ENCODE measurements around the gene CCNY. TPM values are rescaled to one million over a fixed set of nuclear protein-coding genes. Genes with fewer than 3 reads are reported as not detected.

CCNY gene
- polyA plus RNA-seq, 2 donors, result 15.1 TPM

GRCh38 chr10:35428521-35428920 lies 92.2 kb downstream of the CCNY start:
- H3K27me3 ChIP-seq (ENCODE audit: control insufficient read depth in 1 of 2, insufficient read depth in 2 of 2, low read length in 2 of 2), result no peaks in the 10 kb centered on the region
- H3K4me1 ChIP-seq (ENCODE audit: control insufficient read depth in 2 of 2, insufficient read depth in 2 of 2, low read length in 1 of 2), result peaks cover 2 to 8% of the 10 kb centered on the region in 2 donors
- no peak overlapping the region for H3K4me3 ChIP-seq (ENCODE audit: low read depth in 1 of 2, low read length in 2 of 2)
- H3K36me3 ChIP-seq (ENCODE audit: control insufficient read depth in 2 of 2, insufficient read depth in 2 of 2, low read length in 1 of 2), result peaks cover 0 to 3% of the 10 kb centered on the region in 2 donors
- H3K27ac ChIP-seq (ENCODE audit: low read depth in 2 of 2, low read length in 1 of 2), result no peak overlapping the region
- WGBS, 2 donors, result 80 to 89% methylated on average over 1 of the region's 1 CpG
- H3K9me3 ChIP-seq (ENCODE audit: control insufficient read depth in 2 of 2, insufficient read depth in 1 of 2, low read depth in 1 of 2, low read length in 1 of 2), result no peaks in the 10 kb centered on the region

GRCh38 chr10:35432781-35433338 lies 96.6 kb downstream of the CCNY start:
- no peak overlapping the region for H3K27ac ChIP-seq (ENCODE audit: low read depth in 2 of 2, low read length in 1 of 2)
- H3K9me3 ChIP-seq (ENCODE audit: control insufficient read depth in 2 of 2, insufficient read depth in 1 of 2, low read depth in 1 of 2, low read length in 1 of 2), result no peaks in the 10 kb centered on the region
- H3K4me1 ChIP-seq (ENCODE audit: control insufficient read depth in 2 of 2, insufficient read depth in 2 of 2, low read length in 1 of 2), result peaks cover 0 to 2% of the 10 kb centered on the region in 2 donors
- H3K4me3 ChIP-seq (ENCODE audit: low read depth in 1 of 2, low read length in 2 of 2), result no peak overlapping the region
- peaks cover 0 to 2% of the 10 kb centered on the region in 2 donors for H3K36me3 ChIP-seq (ENCODE audit: control insufficient read depth in 2 of 2, insufficient read depth in 2 of 2, low read length in 1 of 2)
- H3K27me3 ChIP-seq (ENCODE audit: control insufficient read depth in 1 of 2, insufficient read depth in 2 of 2, low read length in 2 of 2), result no peaks in the 10 kb centered on the region
- WGBS, 2 donors, result 50 to 74% methylated on average over 3 of the region's 3 CpGs

- Histone ChIP-seq H3K4me3 (ENCODE audit: low read depth in 1 of 2, low read length in 2 of 2) (no peak overlapping the region), H3K4me1 (ENCODE audit: control insufficient read depth in 2 of 2, insufficient read depth in 2 of 2, low read length in 1 of 2) (no peaks in the 10 kb centered on the region), H3K36me3 (ENCODE audit: control insufficient read depth in 2 of 2, insufficient read depth in 2 of 2, low read length in 1 of 2) (peaks cover 0 to 2% of the 10 kb centered on the region in 2 donors), H3K27ac (ENCODE audit: low read depth in 2 of 2, low read length in 1 of 2) (no peak overlapping the region), H3K27me3 (ENCODE audit: control insufficient read depth in 1 of 2, insufficient read depth in 2 of 2, low read length in 2 of 2) (no peaks in the 10 kb centered on the region), H3K9me3 (ENCODE audit: control insufficient read depth in 2 of 2, insufficient read depth in 1 of 2, low read depth in 1 of 2, low read length in 1 of 2) (no peaks in the 10 kb centered on the region)
- 65 to 80% methylated on average over 7 of the region's 7 CpGs for WGBS, 2 donors
Measured at GRCh38 chr10:35433851-35434426, 97.6 kb downstream of the CCNY start.

- 94 to 97% methylated on average over 1 of the region's 1 CpG for WGBS, 2 donors
- Histone ChIP-seq H3K27me3 (ENCODE audit: control insufficient read depth in 1 of 2, insufficient read depth in 2 of 2, low read length in 2 of 2) (no peaks in the 10 kb centered on the region), H3K4me1 (ENCODE audit: control insufficient read depth in 2 of 2, insufficient read depth in 2 of 2, low read length in 1 of 2) (no peaks in the 10 kb centered on the region), H3K9me3 (ENCODE audit: control insufficient read depth in 2 of 2, insufficient read depth in 1 of 2, low read depth in 1 of 2, low read length in 1 of 2) (no peaks in the 10 kb centered on the region), H3K36me3 (ENCODE audit: control insufficient read depth in 2 of 2, insufficient read depth in 2 of 2, low read length in 1 of 2) (peaks cover 0 to 2% of the 10 kb centered on the region in 2 donors), H3K27ac (ENCODE audit: low read depth in 2 of 2, low read length in 1 of 2) (no peak overlapping the region), H3K4me3 (ENCODE audit: low read depth in 1 of 2, low read length in 2 of 2) (no peak overlapping the region)
Measured at GRCh38 chr10:35434533-35434932, 98.2 kb downstream of the CCNY start.

GRCh38 chr10:35435824-35436223 lies 99.5 kb downstream of the CCNY start:
- peaks cover 0 to 2% of the 10 kb centered on the region in 2 donors for H3K4me1 ChIP-seq (ENCODE audit: control insufficient read depth in 2 of 2, insufficient read depth in 2 of 2, low read length in 1 of 2)
- no peak overlapping the region for H3K4me3 ChIP-seq (ENCODE audit: low read depth in 1 of 2, low read length in 2 of 2)

GRCh38 chr10:35437829-35438228 lies 101.5 kb downstream of the CCNY start:
- peaks cover 0 to 2% of the 10 kb centered on the region in 2 donors for H3K4me1 ChIP-seq (ENCODE audit: control insufficient read depth in 2 of 2, insufficient read depth in 2 of 2, low read length in 1 of 2)
- H3K9me3 ChIP-seq (ENCODE audit: control insufficient read depth in 2 of 2, insufficient read depth in 1 of 2, low read depth in 1 of 2, low read length in 1 of 2), result peaks cover 0 to under 1% of the 10 kb centered on the region in 2 donors
- H3K27ac ChIP-seq (ENCODE audit: low read depth in 2 of 2, low read length in 1 of 2), result no peak overlapping the region
- WGBS, 2 donors, result 95 to 96% methylated on average over 4 of the region's 4 CpGs
- H3K4me3 ChIP-seq (ENCODE audit: low read depth in 1 of 2, low read length in 2 of 2), result no peak overlapping the region
- H3K27me3 ChIP-seq (ENCODE audit: control insufficient read depth in 1 of 2, insufficient read depth in 2 of 2, low read length in 2 of 2), result no peaks in the 10 kb centered on the region
- H3K36me3 ChIP-seq (ENCODE audit: control insufficient read depth in 2 of 2, insufficient read depth in 2 of 2, low read length in 1 of 2), result peaks cover 0 to 2% of the 10 kb centered on the region in 2 donors

More at GRCh38 chr10:35435824-35436223, 99.5 kb downstream of the CCNY start:
- no peaks in the 10 kb centered on the region for H3K9me3 ChIP-seq (ENCODE audit: control insufficient read depth in 2 of 2, insufficient read depth in 1 of 2, low read depth in 1 of 2, low read length in 1 of 2)
- H3K27ac ChIP-seq (ENCODE audit: low read depth in 2 of 2, low read length in 1 of 2), result no peak overlapping the region
- peaks cover 0 to 2% of the 10 kb centered on the region in 2 donors for H3K36me3 ChIP-seq (ENCODE audit: control insufficient read depth in 2 of 2, insufficient read depth in 2 of 2, low read length in 1 of 2)
- WGBS, 2 donors, result 86% methylated on average over 4 of the region's 4 CpGs
- H3K27me3 ChIP-seq (ENCODE audit: control insufficient read depth in 1 of 2, insufficient read depth in 2 of 2, low read length in 2 of 2), result no peaks in the 10 kb centered on the region

- WGBS, 2 donors, result 79 to 90% methylated on average over 3 of the region's 3 CpGs
- Histone ChIP-seq H3K27ac (ENCODE audit: low read depth in 2 of 2, low read length in 1 of 2) (no peak overlapping the region), H3K27me3 (ENCODE audit: control insufficient read depth in 1 of 2, insufficient read depth in 2 of 2, low read length in 2 of 2) (no peaks in the 10 kb centered on the region), H3K4me3 (ENCODE audit: low read depth in 1 of 2, low read length in 2 of 2) (no peak overlapping the region), H3K36me3 (ENCODE audit: control insufficient read depth in 2 of 2, insufficient read depth in 2 of 2, low read length in 1 of 2) (peaks cover 0 to 2% of the 10 kb centered on the region in 2 donors), H3K4me1 (ENCODE audit: control insufficient read depth in 2 of 2, insufficient read depth in 2 of 2, low read length in 1 of 2) (peaks cover 0 to 2% of the 10 kb centered on the region in 2 donors), H3K9me3 (ENCODE audit: control insufficient read depth in 2 of 2, insufficient read depth in 1 of 2, low read depth in 1 of 2, low read length in 1 of 2) (peaks cover 2 to 3% of the 10 kb centered on the region in 2 donors)
Measured at GRCh38 chr10:35438718-35439571, 102.6 kb downstream of the CCNY start.

GRCh38 chr10:35440016-35440415 lies 103.7 kb downstream of the CCNY start:
- no peaks in the 10 kb centered on the region for H3K27me3 ChIP-seq (ENCODE audit: control insufficient read depth in 1 of 2, insufficient read depth in 2 of 2, low read length in 2 of 2)
- H3K36me3 ChIP-seq (ENCODE audit: control insufficient read depth in 2 of 2, insufficient read depth in 2 of 2, low read length in 1 of 2), result peaks cover 0 to 2% of the 10 kb centered on the region in 2 donors
- WGBS, 2 donors, result 72 to 94% methylated on average over 2 of the region's 2 CpGs
- no peak overlapping the region for H3K4me3 ChIP-seq (ENCODE audit: low read depth in 1 of 2, low read length in 2 of 2)
- peaks cover 0 to 2% of the 10 kb centered on the region in 2 donors for H3K4me1 ChIP-seq (ENCODE audit: control insufficient read depth in 2 of 2, insufficient read depth in 2 of 2, low read length in 1 of 2)
- no peak overlapping the region for H3K27ac ChIP-seq (ENCODE audit: low read depth in 2 of 2, low read length in 1 of 2)
- H3K9me3 ChIP-seq (ENCODE audit: control insufficient read depth in 2 of 2, insufficient read depth in 1 of 2, low read depth in 1 of 2, low read length in 1 of 2), result peaks cover 2 to 8% of the 10 kb centered on the region in 2 donors

GRCh38 chr10:35442028-35442427 lies 105.7 kb downstream of the CCNY start:
- H3K9me3 ChIP-seq (ENCODE audit: control insufficient read depth in 2 of 2, insufficient read depth in 1 of 2, low read depth in 1 of 2, low read length in 1 of 2), result peaks cover 2 to 8% of the 10 kb centered on the region in 2 donors
- H3K27me3 ChIP-seq (ENCODE audit: control insufficient read depth in 1 of 2, insufficient read depth in 2 of 2, low read length in 2 of 2), result no peaks in the 10 kb centered on the region
- H3K4me1 ChIP-seq (ENCODE audit: control insufficient read depth in 2 of 2, insufficient read depth in 2 of 2, low read length in 1 of 2), result peaks cover 0 to 2% of the 10 kb centered on the region in 2 donors
- H3K27ac ChIP-seq (ENCODE audit: low read depth in 2 of 2, low read length in 1 of 2), result no peak overlapping the region
- 81 to 89% methylated on average over 1 of the region's 1 CpG for WGBS, 2 donors
- H3K4me3 ChIP-seq (ENCODE audit: low read depth in 1 of 2, low read length in 2 of 2), result no peak overlapping the region
- H3K36me3 ChIP-seq (ENCODE audit: control insufficient read depth in 2 of 2, insufficient read depth in 2 of 2, low read length in 1 of 2), result peaks cover 0 to under 1% of the 10 kb centered on the region in 2 donors
